ENCODE data around the gene CREB3. TPM values are rescaled to one million over a fixed set of nuclear protein-coding genes. Genes with fewer than 3 reads are reported as not detected.

The CREB3 gene
- total and polyA plus RNA-seq, 9 of the 15 experiments (the other 6 are each of a cell fraction or from before 2014, with no cell fraction given), result 5.7 to 18.3 (median 14.9) TPM

DNA sequence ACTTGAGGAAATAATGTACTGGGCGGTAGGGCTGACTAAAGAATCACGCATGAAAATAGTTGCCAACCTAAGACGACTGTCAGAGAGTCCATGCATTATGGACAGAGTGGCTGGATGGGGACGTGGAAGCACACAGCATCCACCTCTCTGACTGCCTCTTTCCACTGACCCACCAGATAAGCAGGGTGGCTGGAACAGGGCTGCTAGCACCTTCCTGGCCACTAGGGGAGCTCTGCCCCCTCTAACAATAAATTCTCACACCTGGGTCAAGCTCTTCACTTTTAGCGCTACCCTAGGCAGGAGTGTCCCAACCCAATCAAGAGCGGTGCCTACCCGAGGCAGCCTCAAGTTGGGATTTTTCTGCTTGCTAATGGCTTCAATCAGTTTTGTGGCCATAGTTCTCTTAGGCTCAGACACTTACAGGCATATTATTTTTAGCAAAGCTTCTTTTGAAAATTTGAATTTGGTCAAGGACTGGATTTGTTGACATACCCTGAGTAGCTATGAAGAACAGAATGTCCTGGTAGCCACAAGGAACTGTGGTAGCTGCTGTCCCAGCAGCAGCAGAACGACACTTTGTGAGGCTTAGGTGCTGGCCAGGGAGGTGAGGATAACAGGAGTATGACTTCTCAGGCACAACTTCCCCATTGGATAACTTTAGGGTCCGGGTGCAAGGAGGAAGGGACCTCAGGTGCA is 35.8 kb upstream of the CREB3 start (continued):
- TF ChIP-seq ZNF699 (CRISPR knock-in tag; IDR thresholded peaks at IDR 0.05; ENCODE audit: insufficient replicate concordance) (no peak), TCF3 (CRISPR knock-in tag; IDR thresholded peaks at IDR 0.05) (0 out of 2 replicates have a peak, but pooled peaks have one; percentile 6), RCOR1 (IDR thresholded peaks at IDR 0.05; ENCODE audit: borderline replicate concordance in 1 of 2, low read depth in 2 of 2, low read length in 2 of 2) (0 out of 4 replicates have a peak, but pooled peaks of 1 of the 2 experiments have one; percentile 21), POLR2AphosphoS2 (IDR thresholded peaks at IDR 0.05; ENCODE audit: low read length) (peak; percentile 37; the same call in 1 of the 2 replicates)

DNA sequence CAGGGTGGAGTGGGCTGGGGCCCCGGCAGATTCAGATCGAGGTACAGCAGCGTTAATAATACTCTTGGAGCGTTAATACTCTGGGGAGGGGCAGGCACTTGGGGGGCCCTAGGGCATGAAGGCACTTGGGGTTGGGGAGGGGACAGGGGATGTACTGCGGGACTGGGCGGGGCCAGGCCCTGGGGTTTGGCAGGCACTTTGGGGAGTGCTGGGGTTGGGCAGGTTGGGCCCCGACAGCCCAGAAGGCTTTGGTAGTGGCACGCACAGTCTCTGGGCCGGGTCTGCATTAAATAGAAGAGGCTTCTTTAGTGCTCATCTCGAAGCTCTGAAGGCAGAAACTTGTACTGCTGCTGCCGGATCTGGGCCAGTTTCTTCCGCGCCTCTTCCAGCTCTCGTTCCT is 35.0 kb upstream of the CREB3 start:
- in situ Hi-C loops (cut with MboI), result no loop called here
- ChIA-PET POLR2A (interaction anchor here (0.6 to 1.9 kb wide), 4 partner anchors 10 to 48 kb away, joined by 3 to 8 read pairs (median 3); partner anchors contain the start of genes CCDC107 and RMRP), CTCF (ENCODE audit: low intra/inter-chr PET ratio) (no interaction called here)
- DNase-seq (ENCODE audit: extremely low read depth in 1 of 4, low spot score in 3 of 4) (no peak), FAIRE-seq (no peak), ATAC-seq (no peak; the same call in 2 of the 3 replicates)
- H3K36me3 ChIP-seq (ENCODE audit: control insufficient read depth, insufficient read depth, low read length), result peaks cover 67% of the 10 kb centered on the region
- no peaks in the 10 kb centered on the region for H3K9me1 ChIP-seq (ENCODE audit: control insufficient read depth, insufficient read depth, low read length)
- 85% methylated on average over 7 of the region's 14 CpGs for WGBS (ENCODE audit: insufficient coverage, low coverage, missing lambda C conversion rate)
- intact Hi-C loops (cut with micrococcal nuclease), result loop anchor here (2.0 to 5.0 kb wide), 2 partner anchors 31 to 40 kb away; partner anchors contain the start of genes CCDC107 and RMRP
- H3K4me3 ChIP-seq, result no peak overlapping the region
- H2AFZ ChIP-seq (ENCODE audit: low read depth, low read length), result no peak overlapping the region
- H3K9me3 ChIP-seq (replicated peaks; ENCODE audit: control insufficient read depth, insufficient read depth, low read depth, low read length), result no peaks in the 10 kb centered on the region
- H3K4me1 ChIP-seq (replicated peaks in 1 of 2; ENCODE audit: control insufficient read depth in 2 of 2, insufficient read depth in 2 of 2, low read length in 2 of 2), result no peaks in the 10 kb centered on the region; a peak in 2 of 5 replicates
- TF ChIP-seq ZNF583 (CRISPR knock-in tag; IDR thresholded peaks at IDR 0.05) (no peak), GTF2A2 (tag; IDR thresholded peaks at IDR 0.05) (no peak), ZNF143 (CRISPR knock-in tag; IDR thresholded peaks at IDR 0.05) (no peak)
- TF ChIP-seq, protein P1, sequence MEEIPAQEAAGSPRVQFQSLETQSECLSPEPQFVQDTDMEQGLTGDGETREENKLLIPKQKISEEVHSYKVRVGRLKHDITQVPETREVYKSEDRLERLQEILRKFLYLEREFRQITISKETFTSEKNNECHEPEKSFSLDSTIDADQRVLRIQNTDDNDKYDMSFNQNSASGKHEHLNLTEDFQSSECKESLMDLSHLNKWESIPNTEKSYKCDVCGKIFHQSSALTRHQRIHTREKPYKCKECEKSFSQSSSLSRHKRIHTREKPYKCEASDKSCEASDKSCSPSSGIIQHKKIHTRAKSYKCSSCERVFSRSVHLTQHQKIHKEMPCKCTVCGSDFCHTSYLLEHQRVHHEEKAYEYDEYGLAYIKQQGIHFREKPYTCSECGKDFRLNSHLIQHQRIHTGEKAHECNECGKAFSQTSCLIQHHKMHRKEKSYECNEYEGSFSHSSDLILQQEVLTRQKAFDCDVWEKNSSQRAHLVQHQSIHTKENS (CRISPR knock-in tag; IDR thresholded peaks at IDR 0.05), result no peak
- H3K27me3 ChIP-seq (ENCODE audit: control insufficient read depth in 2 of 2, insufficient read depth in 2 of 2, low read length in 2 of 2), result no peaks in the 10 kb centered on the region
- no peak overlapping the region for H3K9ac ChIP-seq (ENCODE audit: insufficient read depth in 1 of 2, low read depth in 2 of 2, low read length in 2 of 2)
- no peak overlapping the region for H3K4me2 ChIP-seq (ENCODE audit: insufficient read depth, low read length)
- H3K27ac ChIP-seq (ENCODE audit: extremely low read depth, low read depth, low read length), result no peak overlapping the region
- H3K79me2 ChIP-seq (ENCODE audit: control insufficient read depth, insufficient read depth, low read length), result no peaks in the 10 kb centered on the region
- H4K20me1 ChIP-seq (replicated peaks; ENCODE audit: control insufficient read depth, insufficient read depth, low read length), result no peaks in the 10 kb centered on the region
- TSS peak; percentile 89 for BruUV-seq (replicated peaks)
